HG03039 (cell line): ENCODE measurements around the gene C12orf76.
"Not testable (repeated sequence)": the region's sequence is repeated elsewhere in the genome, so short reads cannot be mapped to it uniquely, and the experiment has no call there.

Source experiments
- ATAC-seq: cut with Tn5 transposase; IDR thresholded peaks from one replicate; pipeline ENCODE4 v1.9.1; 2021; ENCODE audit warnings: mild to moderate bottlenecking, moderate library complexity; ENCODE audit not compliant: unreplicated experiment

C12orf76 gene

GRCh38 chr12:110065540-110065939 is 17.2 kb upstream of the C12orf76 start:
- ATAC-seq = no peak

GRCh38 chr12:110062241-110062640 is 13.9 kb upstream of the C12orf76 start:
- ATAC-seq = no peak

- ATAC-seq = no peak
Measured at GRCh38 chr12:110059651-110060000, 11.3 kb upstream of the C12orf76 start.

GRCh38 chr12:110058875-110059615 is 10.7 kb upstream of the C12orf76 start:
- no peak for ATAC-seq

- ATAC-seq = not testable (repeated sequence)
Measured at GRCh38 chr12:110056643-110057042, 8.3 kb upstream of the C12orf76 start.

GRCh38 chr12:110055375-110056352 is 7.3 kb upstream of the C12orf76 start:
- not testable (repeated sequence) for ATAC-seq

GRCh38 chr12:110050927-110051326 is 2.6 kb upstream of the C12orf76 start:
- no peak for ATAC-seq

GRCh38 chr12:110049666-110050065 is 1.3 kb upstream of the C12orf76 start:
- ATAC-seq = not testable (repeated sequence)

- ATAC-seq = not testable (repeated sequence)
Measured at GRCh38 chr12:110049034-110049433, 712 bp upstream of the C12orf76 start.

GRCh38 chr12:110047297-110047940 is 903 bp downstream of the C12orf76 start:
- no peak for ATAC-seq

GRCh38 chr12:110046451-110047187 is 1.7 kb downstream of the C12orf76 start:
- ATAC-seq = no peak

- no peak for ATAC-seq
Measured at GRCh38 chr12:110042264-110042663, 6.1 kb downstream of the C12orf76 start.

- no peak for ATAC-seq
Measured at GRCh38 chr12:110039085-110039807, 9.1 kb downstream of the C12orf76 start.

- ATAC-seq = no peak
Measured at GRCh38 chr12:110038741-110039084, 9.6 kb downstream of the C12orf76 start.

GRCh38 chr12:110037315-110037714 is 11.0 kb downstream of the C12orf76 start:
- no peak for ATAC-seq

- no peak for ATAC-seq
Measured at GRCh38 chr12:110035534-110036104, 12.7 kb downstream of the C12orf76 start.

- no peak for ATAC-seq
Measured at GRCh38 chr12:110033888-110034287, 14.4 kb downstream of the C12orf76 start.

GRCh38 chr12:110029290-110029815 is 19.0 kb downstream of the C12orf76 start:
- ATAC-seq = no peak

GRCh38 chr12:110028323-110028722 is 20.0 kb downstream of the C12orf76 start:
- ATAC-seq = no peak

- no peak for ATAC-seq
Measured at GRCh38 chr12:110024051-110024450, 24.3 kb downstream of the C12orf76 start.
